Stomach (tissue), 4 donors: Measurements from ENCODE around the gene CREBRF.

Source experiments
- CTCF ChIP-seq, 7 experiments: fragments of 450-650 bp in 4 of 7; fragments of 200-600 bp in 3 of 7; sonication (generic) in 3 of 7; IDR thresholded peaks; one replicate each; pipeline ENCODE4 v1.5.1; 2016 to 2019; ENCODE audit warnings: antibody characterized with exemption in 7 of 7, control low read depth in 2 of 7, mild to moderate bottlenecking in 1 of 7
- EP300 ChIP-seq: sonication (generic); formaldehyde crosslinking; IDR thresholded peaks from one replicate; pipeline ENCODE4 v1.6.1; 2017; ENCODE audit warnings: antibody characterized with exemption
- POLR2A ChIP-seq, 4 donors: fragments of 450-650 bp; IDR thresholded peaks; one replicate each; pipeline ENCODE4 v1.6.1; 2016; ENCODE audit warnings: antibody characterized with exemption in 4 of 4, control low read depth in 2 of 4, mild to moderate bottlenecking in 1 of 4, moderate library complexity in 1 of 4

DNA sequence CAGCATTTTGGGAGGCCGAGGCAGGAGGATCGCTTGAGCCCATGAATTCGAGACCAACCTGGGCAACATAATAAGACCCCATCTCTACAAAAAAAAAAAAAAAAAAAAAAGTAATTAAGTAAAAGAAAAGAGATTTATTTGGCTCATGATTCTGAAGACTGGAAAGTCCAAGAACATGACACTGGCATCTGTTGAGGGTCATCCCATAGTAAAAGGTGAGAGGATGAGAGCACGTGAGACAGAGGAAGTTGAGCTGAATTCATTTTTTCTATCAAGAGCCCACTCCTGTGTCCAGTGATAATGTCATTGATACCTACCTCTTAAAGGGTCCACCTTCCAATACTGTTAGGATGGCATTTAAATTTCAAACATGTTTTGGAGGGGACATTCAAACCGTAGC is 19.8 kb downstream of the CREBRF start:
- TF ChIP-seq EP300, result no peak
- no peak for TF ChIP-seq CTCF (IDR thresholded peaks at IDR 0.05)
- no peak for TF ChIP-seq POLR2A (IDR thresholded peaks at IDR 0.05)
